Nephron (organoid): Measurements from ENCODE around the gene CSK.

Source experiments
- H3K27ac Mint-ChIP-seq, 3 experiments: 2 replicates each; pipeline ENCODE4 v1.8.0; 2020; ENCODE audit warnings: mixed read lengths in 3 of 3, mild to moderate bottlenecking in 2 of 3, moderate library complexity in 1 of 3
- H3K27me3 Mint-ChIP-seq: 2 replicates; pipeline ENCODE4 v1.8.0; 2021; ENCODE audit warnings: low read depth, mild to moderate bottlenecking, moderate library complexity, mixed read lengths
- H3K36me3 Mint-ChIP-seq: 2 replicates; pipeline ENCODE4 v1.8.0; 2020; ENCODE audit warnings: low read depth, mixed read lengths
- H3K4me1 Mint-ChIP-seq: 2 replicates; pipeline ENCODE4 v1.8.0; 2020; ENCODE audit warnings: mixed read lengths
- H3K4me3 Mint-ChIP-seq, 3 experiments: 2 replicates each; pipeline ENCODE4 v1.8.0; 2020; ENCODE audit warnings: mild to moderate bottlenecking in 3 of 3, mixed read lengths in 3 of 3, moderate library complexity in 2 of 3
- H3K9me3 Mint-ChIP-seq: 2 replicates; pipeline ENCODE4 v1.8.0; 2020; ENCODE audit warnings: mixed read lengths
- TF ChIP-seq, protein P1 (sequence below), 3 experiments: fragments of 200-600 bp; sonication (generic); IDR thresholded peaks; one replicate each; pipeline ENCODE4 v1.5.0; 2021; ENCODE audit warnings: antibody characterized with exemption in 3 of 3; ENCODE audit not compliant: unreplicated experiment in 3 of 3

The CSK gene

DNA sequence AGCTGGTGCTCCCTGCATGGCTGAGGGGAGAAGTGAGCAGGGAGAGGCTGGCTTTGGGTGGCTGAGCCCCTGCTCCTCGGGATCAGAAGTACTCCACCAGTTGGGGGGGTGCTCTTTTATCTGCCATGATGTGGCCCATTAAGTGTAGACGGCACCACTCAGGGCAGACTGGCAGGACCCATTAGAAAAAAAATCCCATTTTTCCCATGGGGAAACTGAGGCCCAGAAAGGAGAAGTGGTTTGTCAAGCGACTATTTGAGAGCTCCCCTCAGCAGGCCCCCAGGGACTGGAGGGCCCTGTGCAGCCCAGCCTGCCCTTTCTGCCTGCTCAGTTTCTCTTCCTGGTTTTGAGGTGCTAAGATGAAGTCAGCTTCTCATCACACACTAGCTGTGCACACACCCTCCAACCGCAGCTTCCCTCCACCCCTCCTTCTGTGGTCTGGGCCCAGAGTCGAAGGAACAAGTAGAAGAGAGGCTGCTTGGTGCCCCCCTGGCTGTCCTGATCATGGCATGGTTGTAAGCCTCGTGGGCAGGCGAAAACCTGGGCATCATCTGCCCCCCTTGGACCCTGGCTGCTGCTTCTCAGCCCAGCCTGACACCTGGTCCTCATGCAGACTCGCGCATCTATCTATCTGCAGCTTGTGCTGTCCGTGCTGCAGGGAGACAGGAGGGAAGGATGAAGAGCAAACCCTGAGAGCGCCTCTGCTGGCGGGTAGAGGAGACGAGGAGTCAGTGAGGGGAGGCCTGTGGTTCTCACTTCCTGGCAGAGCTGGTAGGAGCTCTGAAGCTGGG, 5.6 kb downstream of the CSK start:
- Mint-ChIP-seq H3K9me3 (no peaks in the 10 kb centered on the region), H3K36me3 (no peaks in the 10 kb centered on the region), H3K4me1 (peaks cover 57% of the 10 kb centered on the region), H3K27me3 (no peaks in the 10 kb centered on the region), H3K27ac (peak overlapping the region; percentile 19 to 30 (median 25)), H3K4me3 (peak overlapping the region; percentile 31 to 48 (median 45))
- TF ChIP-seq, protein P1, sequence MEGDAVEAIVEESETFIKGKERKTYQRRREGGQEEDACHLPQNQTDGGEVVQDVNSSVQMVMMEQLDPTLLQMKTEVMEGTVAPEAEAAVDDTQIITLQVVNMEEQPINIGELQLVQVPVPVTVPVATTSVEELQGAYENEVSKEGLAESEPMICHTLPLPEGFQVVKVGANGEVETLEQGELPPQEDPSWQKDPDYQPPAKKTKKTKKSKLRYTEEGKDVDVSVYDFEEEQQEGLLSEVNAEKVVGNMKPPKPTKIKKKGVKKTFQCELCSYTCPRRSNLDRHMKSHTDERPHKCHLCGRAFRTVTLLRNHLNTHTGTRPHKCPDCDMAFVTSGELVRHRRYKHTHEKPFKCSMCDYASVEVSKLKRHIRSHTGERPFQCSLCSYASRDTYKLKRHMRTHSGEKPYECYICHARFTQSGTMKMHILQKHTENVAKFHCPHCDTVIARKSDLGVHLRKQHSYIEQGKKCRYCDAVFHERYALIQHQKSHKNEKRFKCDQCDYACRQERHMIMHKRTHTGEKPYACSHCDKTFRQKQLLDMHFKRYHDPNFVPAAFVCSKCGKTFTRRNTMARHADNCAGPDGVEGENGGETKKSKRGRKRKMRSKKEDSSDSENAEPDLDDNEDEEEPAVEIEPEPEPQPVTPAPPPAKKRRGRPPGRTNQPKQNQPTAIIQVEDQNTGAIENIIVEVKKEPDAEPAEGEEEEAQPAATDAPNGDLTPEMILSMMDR (IDR thresholded peaks at IDR 0.05; ENCODE audit: unreplicated experiment in 3 of 3), result peak; percentile 40 to 51 (median 48)

DNA sequence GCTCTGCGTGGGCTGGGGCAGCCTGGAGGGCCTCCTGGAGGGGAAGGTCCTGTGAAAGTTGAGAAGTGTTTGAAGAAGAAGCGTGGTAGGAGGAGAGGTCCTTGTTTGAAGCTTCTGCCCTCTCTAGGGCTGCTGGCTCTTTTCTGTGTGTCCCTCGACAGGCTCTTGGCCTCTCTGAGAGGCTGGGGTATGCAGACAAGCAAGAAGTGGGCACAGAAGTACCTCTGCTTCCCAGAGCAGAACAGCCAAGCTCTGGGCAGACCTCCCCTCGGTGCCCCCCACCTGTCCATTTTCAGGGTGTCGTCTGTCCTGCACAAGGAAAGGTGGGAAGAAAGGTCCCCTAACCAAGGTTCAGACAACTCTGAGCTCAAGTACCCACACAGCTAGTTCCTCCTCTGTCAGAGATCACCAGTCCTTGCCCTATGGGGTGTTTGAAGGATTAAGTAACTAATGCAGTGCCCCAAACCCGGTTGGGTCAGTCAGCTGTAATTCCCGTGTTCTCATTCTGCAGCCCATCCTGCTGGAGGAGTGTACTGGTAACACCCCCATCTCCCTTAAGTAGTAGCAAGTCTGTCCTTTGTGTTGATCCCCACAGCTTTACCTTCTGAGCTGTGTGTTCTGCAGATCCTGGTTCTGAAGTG, 6.3 kb downstream of the CSK start:
- Mint-ChIP-seq H3K4me3 (peak overlapping the region; percentile 31 to 48 (median 45)), H3K9me3 (no peaks in the 10 kb centered on the region), H3K36me3 (no peaks in the 10 kb centered on the region), H3K4me1 (peaks cover 52% of the 10 kb centered on the region), H3K27ac (peak overlapping the region; percentile 25 to 46 (median 30)), H3K27me3 (no peaks in the 10 kb centered on the region)
- TF ChIP-seq, protein P1 (IDR thresholded peaks at IDR 0.05; ENCODE audit: unreplicated experiment in 3 of 3), result no peak

DNA sequence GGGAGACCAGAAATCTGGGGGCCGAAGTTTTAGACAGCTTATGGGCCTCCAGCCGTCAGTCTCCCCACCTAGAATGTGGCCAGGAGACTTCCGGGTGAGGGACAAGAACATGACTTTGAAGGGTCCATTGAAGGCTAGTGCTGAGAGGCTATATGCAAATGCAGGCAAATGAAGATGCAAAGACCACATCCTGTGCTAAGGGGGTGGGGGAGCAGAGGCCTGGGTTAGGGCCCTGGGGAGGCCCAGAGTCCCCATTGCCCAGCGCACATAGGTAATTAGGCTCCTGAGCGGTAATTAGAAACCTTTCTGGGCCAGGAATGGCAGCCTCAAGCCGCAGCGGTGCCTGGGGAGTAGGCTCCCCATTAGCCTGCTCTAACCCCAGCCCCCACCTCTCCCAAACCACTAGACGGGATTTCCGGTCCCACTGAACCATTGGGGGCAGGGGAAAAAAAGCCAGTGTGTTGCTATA, 6.8 kb downstream of the CSK start:
- no peaks in the 10 kb centered on the region for H3K9me3 Mint-ChIP-seq
- no peaks in the 10 kb centered on the region for H3K36me3 Mint-ChIP-seq
- TF ChIP-seq, protein P1 (IDR thresholded peaks at IDR 0.05; ENCODE audit: unreplicated experiment in 3 of 3), result no peak
- peaks cover 46% of the 10 kb centered on the region for H3K4me1 Mint-ChIP-seq
- peak overlapping the region in 1 of 3 experiments; percentile 23 for H3K4me3 Mint-ChIP-seq
- peak overlapping the region in 1 of 3 experiments; percentile 46 for H3K27ac Mint-ChIP-seq
- no peaks in the 10 kb centered on the region for H3K27me3 Mint-ChIP-seq

DNA sequence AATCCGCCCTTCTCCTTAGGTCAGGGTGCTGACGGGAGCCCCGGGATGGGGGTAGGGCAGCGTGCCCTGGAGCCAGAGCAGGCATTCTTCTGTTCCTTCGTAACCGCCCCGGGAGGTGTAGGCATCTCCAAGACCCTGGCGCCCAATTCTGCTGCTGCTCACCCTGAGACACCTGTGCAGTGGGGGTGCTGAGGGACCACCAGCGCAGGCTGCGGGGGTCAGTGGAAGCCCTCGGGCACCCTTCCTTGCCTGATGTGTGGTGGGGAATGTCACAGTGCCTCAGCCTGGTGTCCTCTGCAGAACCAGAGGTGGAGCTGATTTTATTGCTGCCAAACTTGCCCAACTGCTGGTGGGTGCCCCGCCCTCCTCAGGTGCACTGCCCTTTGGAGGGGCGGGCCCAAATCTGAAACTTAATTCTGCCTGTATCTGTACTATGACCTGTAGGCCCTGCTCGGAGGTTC, 7.3 kb downstream of the CSK start:
- TF ChIP-seq, protein P1 (IDR thresholded peaks at IDR 0.05; ENCODE audit: unreplicated experiment in 3 of 3), result no peak
- Mint-ChIP-seq H3K27me3 (no peaks in the 10 kb centered on the region), H3K27ac (peak overlapping the region in 2 of 3 experiments; percentile 29 to 77), H3K36me3 (no peaks in the 10 kb centered on the region), H3K9me3 (no peaks in the 10 kb centered on the region), H3K4me1 (peaks cover 44% of the 10 kb centered on the region), H3K4me3 (no peak overlapping the region)

DNA sequence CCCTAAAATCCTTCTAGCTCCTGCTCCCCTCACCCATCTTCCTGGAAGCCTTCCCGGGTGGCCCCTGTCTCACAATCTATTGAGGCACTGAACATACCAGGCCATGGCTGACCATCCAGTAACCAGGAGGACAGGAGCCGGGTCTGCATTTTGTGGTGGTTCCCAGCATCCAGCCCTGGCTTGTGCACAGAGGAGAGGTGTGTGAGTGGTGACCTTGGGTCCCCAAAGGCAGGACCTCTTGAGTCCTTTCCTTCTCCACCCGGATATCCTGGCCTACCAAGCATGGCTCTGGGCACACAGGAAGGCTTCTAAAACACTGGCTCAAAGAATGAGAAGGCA, 7.8 kb downstream of the CSK start:
- H3K27ac Mint-ChIP-seq, result peak overlapping the region in 2 of 3 experiments; percentile 29 to 77
- H3K9me3 Mint-ChIP-seq, result no peaks in the 10 kb centered on the region
- peak overlapping the region in 1 of 3 experiments; percentile 20 for H3K4me3 Mint-ChIP-seq
- no peaks in the 10 kb centered on the region for H3K36me3 Mint-ChIP-seq
- peaks cover 41% of the 10 kb centered on the region for H3K4me1 Mint-ChIP-seq
- no peaks in the 10 kb centered on the region for H3K27me3 Mint-ChIP-seq
- TF ChIP-seq, protein P1 (IDR thresholded peaks at IDR 0.05; ENCODE audit: unreplicated experiment in 3 of 3), result no peak
